ENCODE measurements around the gene KRTAP9-6.

DNA sequence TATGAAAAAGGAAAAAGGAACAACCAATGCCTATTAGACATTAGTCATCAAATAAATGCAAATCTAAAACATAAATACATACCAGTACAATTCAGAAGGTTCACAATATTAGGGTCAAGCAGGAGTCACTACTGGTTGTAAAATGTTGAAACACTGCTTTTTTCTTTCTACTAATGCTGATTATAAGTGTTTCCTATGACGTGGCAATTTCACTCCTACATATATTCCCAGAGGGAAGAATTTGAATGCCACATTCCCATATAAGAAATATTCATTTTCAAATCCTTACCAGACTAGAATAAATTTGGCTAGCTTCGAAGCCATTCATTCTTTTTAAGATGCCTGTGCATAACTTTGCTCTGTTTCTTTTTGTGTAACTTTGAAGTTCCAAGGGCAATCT, 41.4 kb upstream of the KRTAP9-6 start:
- TF ChIP-seq POLR2A (IDR thresholded peaks at IDR 0.05; ENCODE audit: low read depth, low read length): no peak
- TF ChIP-seq POLR2AphosphoS5 (IDR thresholded peaks at IDR 0.05; ENCODE audit: low read depth, low read length): no peak
- no peak for TF ChIP-seq TAF1 (IDR thresholded peaks at IDR 0.05; ENCODE audit: borderline replicate concordance, low read depth, low read length)

Data from GM12892 (cell line).